Adipocyte (in vitro differentiated cells): Measurements from ENCODE around the gene CRTC3.

Experiments used
- DNase-seq: peaks from one replicate; pipeline ENCODE4 v3.0.0-alpha.2; 2015; ENCODE audit warnings: low read depth
- H3K27me3 ChIP-seq: replicated peaks from 2 replicates; pipeline ENCODE4 v1.7.0; 2013; ENCODE audit warnings: mild to moderate bottlenecking, low read length, moderate library complexity; ENCODE audit not compliant: control insufficient read depth, insufficient read depth
- H3K36me3 ChIP-seq: 2 replicates; pipeline ENCODE4 v1.7.0; 2013; ENCODE audit warnings: low read length, mild to moderate bottlenecking, moderate library complexity; ENCODE audit not compliant: control insufficient read depth, insufficient read depth, severe bottlenecking
- H3K4me1 ChIP-seq: 2 replicates; pipeline ENCODE4 v1.7.0; 2013; ENCODE audit warnings: mild to moderate bottlenecking, low read length, moderate library complexity; ENCODE audit not compliant: control insufficient read depth, insufficient read depth
- H3K4me3 ChIP-seq: 2 replicates; pipeline ENCODE4 v1.7.0; 2013; ENCODE audit warnings: mild to moderate bottlenecking, low read length, moderate library complexity
- H3K9ac ChIP-seq: 2 replicates; pipeline ENCODE4 v1.7.0; 2013; ENCODE audit warnings: mild to moderate bottlenecking, low read length, moderate library complexity
- H3K9me3 ChIP-seq: 2 replicates; pipeline ENCODE4 v1.7.0; 2013; ENCODE audit warnings: mild to moderate bottlenecking, low read length, moderate library complexity; ENCODE audit not compliant: control insufficient read depth

CRTC3 gene

GRCh38 chr15:90581771-90582352, 52.1 kb downstream of the CRTC3 start:
- DNase-seq = no peak
- Histone ChIP-seq H3K9me3 (no peaks in the 10 kb centered on the region), H3K4me1 (peaks cover 11% of the 10 kb centered on the region), H3K36me3 (no peaks in the 10 kb centered on the region), H3K4me3 (no peak overlapping the region), H3K27me3 (no peaks in the 10 kb centered on the region), H3K9ac (no peak overlapping the region)

- H3K9ac ChIP-seq = no peak overlapping the region
- H3K27me3 ChIP-seq = no peaks in the 10 kb centered on the region
- H3K4me3 ChIP-seq = no peak overlapping the region
- H3K9me3 ChIP-seq = no peaks in the 10 kb centered on the region
- peaks cover 11% of the 10 kb centered on the region for H3K4me1 ChIP-seq
- peak; percentile 15 for DNase-seq
- H3K36me3 ChIP-seq = no peaks in the 10 kb centered on the region
Measured at GRCh38 chr15:90582553-90582952, 52.8 kb downstream of the CRTC3 start.

GRCh38 chr15:90583471-90584252, 53.9 kb downstream of the CRTC3 start:
- Histone ChIP-seq H3K4me3 (no peak overlapping the region), H3K9me3 (no peaks in the 10 kb centered on the region), H3K36me3 (no peaks in the 10 kb centered on the region), H3K27me3 (no peaks in the 10 kb centered on the region), H3K4me1 (peaks cover 11% of the 10 kb centered on the region), H3K9ac (no peak overlapping the region)
- no peak for DNase-seq

GRCh38 chr15:90584841-90585240, 55.1 kb downstream of the CRTC3 start:
- Histone ChIP-seq H3K27me3 (no peaks in the 10 kb centered on the region), H3K9ac (no peak overlapping the region), H3K36me3 (no peaks in the 10 kb centered on the region), H3K9me3 (no peaks in the 10 kb centered on the region), H3K4me3 (no peak overlapping the region), H3K4me1 (peaks cover 11% of the 10 kb centered on the region)
- no peak for DNase-seq

GRCh38 chr15:90585863-90586262, 56.1 kb downstream of the CRTC3 start:
- Histone ChIP-seq H3K9ac (no peak overlapping the region), H3K4me3 (no peak overlapping the region), H3K4me1 (peaks cover 11% of the 10 kb centered on the region), H3K36me3 (no peaks in the 10 kb centered on the region), H3K9me3 (no peaks in the 10 kb centered on the region), H3K27me3 (no peaks in the 10 kb centered on the region)
- DNase-seq = peak; percentile 8

GRCh38 chr15:90586948-90587347, 57.2 kb downstream of the CRTC3 start:
- no peak for DNase-seq
- H3K27me3 ChIP-seq = no peaks in the 10 kb centered on the region
- no peak overlapping the region for H3K4me3 ChIP-seq
- no peaks in the 10 kb centered on the region for H3K36me3 ChIP-seq
- H3K4me1 ChIP-seq = peaks cover 14% of the 10 kb centered on the region
- H3K9ac ChIP-seq = no peak overlapping the region
- H3K9me3 ChIP-seq = no peaks in the 10 kb centered on the region

GRCh38 chr15:90588427-90588826, 58.7 kb downstream of the CRTC3 start:
- Histone ChIP-seq H3K36me3 (no peaks in the 10 kb centered on the region), H3K9me3 (no peaks in the 10 kb centered on the region), H3K9ac (no peak overlapping the region), H3K27me3 (no peaks in the 10 kb centered on the region), H3K4me3 (no peak overlapping the region), H3K4me1 (peaks cover 23% of the 10 kb centered on the region)
- no peak for DNase-seq

GRCh38 chr15:90591524-90591923, 61.8 kb downstream of the CRTC3 start:
- Histone ChIP-seq H3K4me1 (peaks cover 19% of the 10 kb centered on the region), H3K27me3 (no peaks in the 10 kb centered on the region), H3K36me3 (peaks cover 7% of the 10 kb centered on the region), H3K9ac (no peak overlapping the region), H3K4me3 (no peak overlapping the region), H3K9me3 (no peaks in the 10 kb centered on the region)
- DNase-seq = no peak

- H3K9ac ChIP-seq = no peak overlapping the region
- no peaks in the 10 kb centered on the region for H3K27me3 ChIP-seq
- DNase-seq = peak; percentile 90
- H3K4me3 ChIP-seq = no peak overlapping the region
- peaks cover 19% of the 10 kb centered on the region for H3K4me1 ChIP-seq
- H3K9me3 ChIP-seq = no peaks in the 10 kb centered on the region
- H3K36me3 ChIP-seq = peaks cover 9% of the 10 kb centered on the region
Measured at GRCh38 chr15:90592131-90592881, 62.6 kb downstream of the CRTC3 start.

GRCh38 chr15:90593499-90594158, 63.9 kb downstream of the CRTC3 start:
- DNase-seq = no peak
- H3K9me3 ChIP-seq = no peaks in the 10 kb centered on the region
- no peaks in the 10 kb centered on the region for H3K27me3 ChIP-seq
- no peak overlapping the region for H3K4me3 ChIP-seq
- no peak overlapping the region for H3K9ac ChIP-seq
- peaks cover 13% of the 10 kb centered on the region for H3K36me3 ChIP-seq
- peaks cover 26% of the 10 kb centered on the region for H3K4me1 ChIP-seq

GRCh38 chr15:90594301-90594738, 64.6 kb downstream of the CRTC3 start:
- DNase-seq = no peak
- Histone ChIP-seq H3K36me3 (peaks cover 14% of the 10 kb centered on the region), H3K4me1 (peaks cover 26% of the 10 kb centered on the region), H3K27me3 (no peaks in the 10 kb centered on the region), H3K4me3 (no peak overlapping the region), H3K9ac (no peak overlapping the region), H3K9me3 (no peaks in the 10 kb centered on the region)
